Measurements from ENCODE around the gene LTBP3.

The LTBP3 gene

GRCh38 chr11:65505466-65506289 is 52.5 kb downstream of the LTBP3 start:
- DNase-seq (ENCODE audit: low spot score) = no peak

GRCh38 chr11:65504674-65505465 is 53.3 kb downstream of the LTBP3 start:
- no peak for DNase-seq (ENCODE audit: low spot score)

DNA sequence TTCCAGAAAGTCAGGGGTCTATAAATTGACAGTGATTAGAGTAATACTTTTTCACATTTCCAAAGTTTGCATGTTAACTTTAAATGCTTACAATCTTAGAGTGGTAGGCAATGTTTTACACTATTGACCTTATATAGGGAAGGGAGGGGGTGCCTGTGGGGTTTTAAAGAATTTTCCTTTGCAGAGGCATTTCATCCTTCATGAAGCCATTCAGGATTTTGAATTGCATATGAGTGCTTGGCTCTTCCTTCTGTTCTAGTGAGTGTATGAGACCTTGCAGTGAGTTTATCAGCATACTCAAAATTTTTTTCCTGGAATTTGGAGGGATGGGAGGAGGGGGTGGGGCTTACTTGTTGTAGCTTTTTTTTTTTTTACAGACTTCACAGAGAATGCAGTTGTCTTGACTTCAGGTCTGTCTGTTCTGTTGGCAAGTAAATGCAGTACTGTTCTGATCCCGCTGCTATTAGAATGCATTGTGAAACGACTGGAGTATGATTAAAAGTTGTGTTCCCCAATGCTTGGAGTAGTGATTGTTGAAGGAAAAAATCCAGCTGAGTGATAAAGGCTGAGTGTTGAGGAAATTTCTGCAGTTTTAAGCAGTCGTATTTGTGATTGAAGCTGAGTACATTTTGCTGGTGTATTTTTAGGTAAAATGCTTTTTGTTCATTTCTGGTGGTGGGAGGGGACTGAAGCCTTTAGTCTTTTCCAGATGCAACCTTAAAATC is 54.0 kb downstream of the LTBP3 start:
- DNase-seq (ENCODE audit: low spot score) = no peak

- no peak for DNase-seq (ENCODE audit: low spot score)
Observed at GRCh38 chr11:65503368-65503948, 54.7 kb downstream of the LTBP3 start.

DNA sequence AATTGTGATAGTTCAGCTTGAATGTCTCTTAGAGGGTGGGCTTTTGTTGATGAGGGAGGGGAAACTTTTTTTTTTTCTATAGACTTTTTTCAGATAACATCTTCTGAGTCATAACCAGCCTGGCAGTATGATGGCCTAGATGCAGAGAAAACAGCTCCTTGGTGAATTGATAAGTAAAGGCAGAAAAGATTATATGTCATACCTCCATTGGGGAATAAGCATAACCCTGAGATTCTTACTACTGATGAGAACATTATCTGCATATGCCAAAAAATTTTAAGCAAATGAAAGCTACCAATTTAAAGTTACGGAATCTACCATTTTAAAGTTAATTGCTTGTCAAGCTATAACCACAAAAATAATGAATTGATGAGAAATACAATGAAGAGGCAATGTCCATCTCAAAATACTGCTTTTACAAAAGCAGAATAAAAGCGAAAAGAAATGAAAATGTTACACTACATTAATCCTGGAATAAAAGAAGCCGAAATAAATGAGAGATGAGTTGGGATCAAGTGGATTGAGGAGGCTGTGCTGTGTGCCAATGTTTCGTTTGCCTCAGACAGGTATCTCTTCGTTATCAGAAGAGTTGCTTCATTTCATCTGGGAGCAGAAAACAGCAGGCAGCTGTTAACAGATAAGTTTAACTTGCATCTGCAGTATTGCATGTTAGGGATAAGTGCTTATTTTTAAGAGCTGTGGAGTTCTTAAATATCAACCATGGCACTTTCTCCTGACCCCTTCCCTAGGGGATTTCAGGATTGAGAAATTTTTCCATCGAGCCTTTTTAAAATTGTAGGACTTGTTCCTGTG is 55.4 kb downstream of the LTBP3 start:
- DNase-seq (ENCODE audit: low spot score) = no peak

DNA sequence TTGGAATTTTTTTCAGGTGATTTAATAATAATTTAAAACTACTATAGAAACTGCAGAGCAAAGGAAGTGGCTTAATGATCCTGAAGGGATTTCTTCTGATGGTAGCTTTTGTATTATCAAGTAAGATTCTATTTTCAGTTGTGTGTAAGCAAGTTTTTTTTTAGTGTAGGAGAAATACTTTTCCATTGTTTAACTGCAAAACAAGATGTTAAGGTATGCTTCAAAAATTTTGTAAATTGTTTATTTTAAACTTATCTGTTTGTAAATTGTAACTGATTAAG is 55.9 kb downstream of the LTBP3 start:
- no peak for DNase-seq (ENCODE audit: low spot score)

DNA sequence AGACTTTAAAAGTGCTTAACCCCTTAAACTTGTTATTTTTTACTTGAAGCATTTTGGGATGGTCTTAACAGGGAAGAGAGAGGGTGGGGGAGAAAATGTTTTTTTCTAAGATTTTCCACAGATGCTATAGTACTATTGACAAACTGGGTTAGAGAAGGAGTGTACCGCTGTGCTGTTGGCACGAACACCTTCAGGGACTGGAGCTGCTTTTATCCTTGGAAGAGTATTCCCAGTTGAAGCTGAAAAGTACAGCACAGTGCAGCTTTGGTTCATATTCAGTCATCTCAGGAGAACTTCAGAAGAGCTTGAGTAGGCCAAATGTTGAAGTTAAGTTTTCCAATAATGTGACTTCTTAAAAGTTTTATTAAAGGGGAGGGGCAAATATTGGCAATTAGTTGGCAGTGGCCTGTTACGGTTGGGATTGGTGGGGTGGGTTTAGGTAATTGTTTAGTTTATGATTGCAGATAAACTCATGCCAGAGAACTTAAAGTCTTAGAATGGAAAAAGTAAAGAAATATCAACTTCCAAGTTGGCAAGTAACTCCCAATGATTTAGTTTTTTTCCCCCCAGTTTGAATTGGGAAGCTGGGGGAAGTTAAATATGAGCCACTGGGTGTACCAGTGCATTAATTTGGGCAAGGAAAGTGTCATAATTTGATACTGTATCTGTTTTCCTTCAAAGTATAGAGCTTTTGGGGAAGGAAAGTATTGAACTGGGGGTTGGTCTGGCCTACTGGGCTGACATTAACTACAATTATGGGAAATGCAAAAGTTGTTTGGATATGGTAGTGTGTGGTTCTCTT is 56.5 kb downstream of the LTBP3 start:
- no peak for DNase-seq (ENCODE audit: low spot score)

DNA sequence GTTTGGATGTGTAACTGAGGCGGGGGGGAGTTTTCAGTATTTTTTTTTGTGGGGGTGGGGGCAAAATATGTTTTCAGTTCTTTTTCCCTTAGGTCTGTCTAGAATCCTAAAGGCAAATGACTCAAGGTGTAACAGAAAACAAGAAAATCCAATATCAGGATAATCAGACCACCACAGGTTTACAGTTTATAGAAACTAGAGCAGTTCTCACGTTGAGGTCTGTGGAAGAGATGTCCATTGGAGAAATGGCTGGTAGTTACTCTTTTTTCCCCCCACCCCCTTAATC is 57.0 kb downstream of the LTBP3 start:
- no peak for DNase-seq (ENCODE audit: low spot score)

DNA sequence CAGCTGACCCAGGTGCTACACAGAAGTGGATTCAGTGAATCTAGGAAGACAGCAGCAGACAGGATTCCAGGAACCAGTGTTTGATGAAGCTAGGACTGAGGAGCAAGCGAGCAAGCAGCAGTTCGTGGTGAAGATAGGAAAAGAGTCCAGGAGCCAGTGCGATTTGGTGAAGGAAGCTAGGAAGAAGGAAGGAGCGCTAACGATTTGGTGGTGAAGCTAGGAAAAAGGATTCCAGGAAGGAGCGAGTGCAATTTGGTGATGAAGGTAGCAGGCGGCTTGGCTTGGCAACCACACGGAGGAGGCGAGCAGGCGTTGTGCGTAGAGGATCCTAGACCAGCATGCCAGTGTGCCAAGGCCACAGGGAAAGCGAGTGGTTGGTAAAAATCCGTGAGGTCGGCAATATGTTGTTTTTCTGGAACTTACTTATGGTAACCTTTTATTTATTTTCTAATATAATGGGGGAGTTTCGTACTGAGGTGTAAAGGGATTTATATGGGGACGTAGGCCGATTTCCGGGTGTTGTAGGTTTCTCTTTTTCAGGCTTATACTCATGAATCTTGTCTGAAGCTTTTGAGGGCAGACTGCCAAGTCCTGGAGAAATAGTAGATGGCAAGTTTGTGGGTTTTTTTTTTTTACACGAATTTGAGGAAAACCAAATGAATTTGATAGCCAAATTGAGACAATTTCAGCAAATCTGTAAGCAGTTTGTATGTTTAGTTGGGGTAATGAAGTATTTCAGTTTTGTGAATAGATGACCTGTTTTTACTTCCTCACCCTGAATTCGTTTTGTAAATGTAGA is 57.6 kb downstream of the LTBP3 start:
- no peak for DNase-seq (ENCODE audit: low spot score)

GRCh38 chr11:65499713-65500386 is 58.3 kb downstream of the LTBP3 start:
- DNase-seq (ENCODE audit: low spot score) = no peak

- peak; percentile 68 for DNase-seq (ENCODE audit: low spot score)
Observed at GRCh38 chr11:65498977-65499712, 59.0 kb downstream of the LTBP3 start, which contains the start of gene MALAT1. TSS of gene MALAT1 (plus strand) at chr11:65499045.

DNA sequence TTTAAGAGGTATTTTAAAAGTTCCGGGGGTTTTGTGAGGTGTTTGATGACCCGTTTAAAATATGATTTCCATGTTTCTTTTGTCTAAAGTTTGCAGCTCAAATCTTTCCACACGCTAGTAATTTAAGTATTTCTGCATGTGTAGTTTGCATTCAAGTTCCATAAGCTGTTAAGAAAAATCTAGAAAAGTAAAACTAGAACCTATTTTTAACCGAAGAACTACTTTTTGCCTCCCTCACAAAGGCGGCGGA is 59.5 kb downstream of the LTBP3 start:
- no peak for DNase-seq (ENCODE audit: low spot score)

DNA sequence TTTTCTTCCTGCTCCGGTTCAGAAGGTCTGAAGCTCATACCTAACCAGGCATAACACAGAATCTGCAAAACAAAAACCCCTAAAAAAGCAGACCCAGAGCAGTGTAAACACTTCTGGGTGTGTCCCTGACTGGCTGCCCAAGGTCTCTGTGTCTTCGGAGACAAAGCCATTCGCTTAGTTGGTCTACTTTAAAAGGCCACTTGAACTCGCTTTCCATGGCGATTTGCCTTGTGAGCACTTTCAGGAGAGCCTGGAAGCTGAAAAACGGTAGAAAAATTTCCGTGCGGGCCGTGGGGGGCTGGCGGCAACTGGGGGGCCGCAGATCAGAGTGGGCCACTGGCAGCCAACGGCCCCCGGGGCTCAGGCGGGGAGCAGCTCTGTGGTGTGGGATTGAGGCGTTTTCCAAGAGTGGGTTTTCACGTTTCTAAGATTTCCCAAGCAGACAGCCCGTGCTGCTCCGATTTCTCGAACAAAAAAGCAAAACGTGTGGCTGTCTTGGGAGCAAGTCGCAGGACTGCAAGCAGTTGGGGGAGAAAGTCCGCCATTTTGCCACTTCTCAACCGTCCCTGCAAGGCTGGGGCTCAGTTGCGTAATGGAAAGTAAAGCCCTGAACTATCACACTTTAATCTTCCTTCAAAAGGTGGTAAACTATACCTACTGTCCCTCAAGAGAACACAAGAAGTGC is 60.0 kb downstream of the LTBP3 start:
- DNase-seq (ENCODE audit: low spot score) = no peak

GRCh38 chr11:65497141-65498041 is 60.8 kb downstream of the LTBP3 start:
- peak; percentile 93 for DNase-seq (ENCODE audit: low spot score)

DNA sequence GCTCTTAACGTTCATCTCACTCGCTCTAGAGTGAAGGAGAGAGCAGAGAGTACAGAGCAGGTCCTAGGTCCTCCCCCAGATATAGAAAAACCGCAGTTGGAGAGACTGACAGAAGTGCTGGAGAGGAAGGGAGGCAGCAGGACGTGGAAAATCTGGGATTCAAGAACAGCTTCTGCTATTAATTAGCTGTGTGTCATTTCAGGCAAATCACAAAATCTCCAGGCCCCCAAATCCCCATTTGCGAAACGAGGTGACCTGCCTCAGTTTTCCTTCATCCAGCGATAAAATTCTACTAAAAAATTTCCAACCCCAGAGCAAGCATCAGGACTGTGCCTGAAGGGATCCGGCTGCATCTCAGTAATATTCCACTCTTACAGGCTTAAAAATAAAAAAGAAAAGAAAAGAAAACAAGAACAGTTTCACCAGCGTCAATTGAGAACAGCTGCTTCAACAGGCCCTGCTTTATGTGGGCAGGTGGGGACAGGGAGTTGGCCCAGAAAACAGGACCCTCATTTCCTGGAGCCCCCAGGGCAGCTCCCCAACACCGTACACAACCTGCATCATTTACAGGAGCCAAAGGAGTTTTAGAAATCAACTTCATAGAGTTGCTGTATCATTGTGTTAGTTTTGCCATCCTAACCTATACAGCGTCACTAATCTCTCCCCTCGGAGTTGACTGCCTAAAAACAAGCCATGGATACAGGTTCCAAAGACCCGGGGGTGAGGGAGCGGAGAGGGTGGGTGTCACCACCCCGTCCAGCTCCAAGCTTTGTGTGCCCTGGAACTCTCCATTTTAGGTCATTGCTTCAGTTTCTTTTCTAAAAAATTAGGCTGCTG is 61.6 kb downstream of the LTBP3 start:
- no peak for DNase-seq (ENCODE audit: low spot score)

DNA sequence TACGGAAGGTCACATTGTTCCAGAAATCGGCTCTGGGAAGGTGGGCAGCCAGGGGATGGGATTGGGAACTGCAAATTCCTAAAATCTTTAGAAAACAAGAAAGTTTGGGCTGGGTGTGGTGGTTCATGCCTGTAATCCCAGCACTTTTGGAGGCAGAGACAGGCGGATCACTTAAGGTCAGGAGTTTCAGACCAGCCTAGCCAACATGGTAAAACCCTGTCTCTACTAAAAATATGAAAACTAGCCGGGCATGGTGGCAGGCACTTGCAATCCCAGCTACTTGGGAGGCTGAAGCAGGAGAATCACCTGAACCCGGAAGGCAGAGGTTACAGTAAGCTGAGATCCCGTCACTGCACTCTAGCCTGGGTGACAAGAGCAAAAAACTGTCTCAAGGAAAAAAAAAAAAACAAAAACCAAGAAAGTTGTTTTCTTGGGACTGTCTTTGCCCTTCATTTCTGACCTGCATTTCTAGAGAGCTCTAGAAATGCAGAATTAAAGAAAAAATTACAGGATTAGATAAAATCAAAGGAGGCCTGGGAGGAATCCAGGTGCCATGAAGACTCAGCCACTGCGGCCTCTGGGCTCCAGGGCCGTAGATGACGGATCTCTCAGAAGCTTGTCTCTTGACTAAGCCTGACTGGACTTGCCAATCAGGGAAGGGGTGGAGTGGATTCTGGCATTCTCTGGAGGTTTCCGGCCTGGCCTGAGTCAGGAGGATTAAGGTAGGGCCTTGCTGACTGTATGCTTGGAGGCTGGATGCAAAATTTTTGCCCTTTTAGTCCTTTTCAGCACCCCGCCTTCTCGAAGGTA is 64.6 kb downstream of the LTBP3 start:
- DNase-seq (ENCODE audit: low spot score) = peak; percentile 51
